NK-92 treated with Interleukin-12 subunit alpha and Interleukin-12 subunit beta, amount 100 ng/mL, for 24 hours (cell line): ENCODE measurements around the gene NCOA4.
"Not testable (repeated sequence)": the region's sequence is repeated elsewhere in the genome, so short reads cannot be mapped to it uniquely, and the experiment has no call there.

ENCODE experiments used
- DNase-seq: peaks from one replicate; lab custom pipeline; 2025; lab: John Stamatoyannopoulos, UW

NCOA4 gene

DNA sequence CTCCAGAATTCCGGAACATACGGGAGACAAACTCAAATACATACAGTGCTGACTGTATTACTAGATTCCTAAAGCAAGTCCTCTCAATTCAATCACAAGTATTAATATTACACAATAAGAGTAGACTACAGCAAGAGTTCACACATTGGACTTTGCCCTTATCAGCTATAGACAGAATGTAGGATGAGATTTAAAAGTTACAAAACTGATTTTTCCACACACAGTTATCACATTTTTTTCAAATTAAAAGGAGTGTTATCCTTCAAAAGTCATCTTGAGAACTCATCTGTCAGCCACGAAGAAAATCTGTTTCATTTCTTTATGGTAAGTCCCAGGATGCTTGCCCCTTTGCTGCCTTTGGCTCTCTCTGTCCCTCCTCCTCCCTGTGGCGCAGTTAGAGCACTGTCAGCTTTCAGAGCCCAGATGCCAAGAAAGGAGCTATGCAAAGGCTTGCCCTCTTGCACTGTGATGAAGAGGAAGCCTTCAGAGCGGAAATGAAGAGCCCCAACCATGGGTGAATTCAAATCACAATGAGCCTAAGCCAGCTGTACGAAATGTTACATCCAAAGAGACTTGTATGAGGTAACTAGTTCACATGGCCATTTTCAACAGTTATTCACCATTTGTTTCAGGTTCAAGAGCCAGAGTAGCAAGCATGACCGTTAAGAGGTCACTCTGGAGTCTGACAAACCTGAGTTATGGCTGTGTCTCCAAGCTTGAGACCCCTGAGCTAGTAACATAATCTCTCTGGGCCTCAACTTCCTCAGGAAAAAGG lies 10.7 kb downstream of the NCOA4 start:
- no peak for DNase-seq

DNA sequence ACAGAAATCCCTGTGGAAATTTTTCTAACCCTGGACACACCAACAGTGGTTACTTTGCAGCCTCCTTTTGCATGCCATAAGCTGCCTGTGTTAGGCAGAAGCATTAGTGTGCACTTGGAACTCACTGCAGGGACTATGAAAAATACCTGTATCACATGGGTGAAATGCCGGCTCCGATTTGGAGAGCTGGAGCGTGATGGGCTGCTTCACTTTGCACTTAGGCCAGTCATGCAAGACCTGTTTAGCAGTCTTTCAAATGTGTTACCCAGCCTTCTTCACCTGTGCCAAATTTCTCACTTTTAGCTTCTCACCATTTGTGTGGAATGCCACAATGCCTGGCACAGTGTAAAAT lies 11.3 kb downstream of the NCOA4 start:
- no peak for DNase-seq

DNA sequence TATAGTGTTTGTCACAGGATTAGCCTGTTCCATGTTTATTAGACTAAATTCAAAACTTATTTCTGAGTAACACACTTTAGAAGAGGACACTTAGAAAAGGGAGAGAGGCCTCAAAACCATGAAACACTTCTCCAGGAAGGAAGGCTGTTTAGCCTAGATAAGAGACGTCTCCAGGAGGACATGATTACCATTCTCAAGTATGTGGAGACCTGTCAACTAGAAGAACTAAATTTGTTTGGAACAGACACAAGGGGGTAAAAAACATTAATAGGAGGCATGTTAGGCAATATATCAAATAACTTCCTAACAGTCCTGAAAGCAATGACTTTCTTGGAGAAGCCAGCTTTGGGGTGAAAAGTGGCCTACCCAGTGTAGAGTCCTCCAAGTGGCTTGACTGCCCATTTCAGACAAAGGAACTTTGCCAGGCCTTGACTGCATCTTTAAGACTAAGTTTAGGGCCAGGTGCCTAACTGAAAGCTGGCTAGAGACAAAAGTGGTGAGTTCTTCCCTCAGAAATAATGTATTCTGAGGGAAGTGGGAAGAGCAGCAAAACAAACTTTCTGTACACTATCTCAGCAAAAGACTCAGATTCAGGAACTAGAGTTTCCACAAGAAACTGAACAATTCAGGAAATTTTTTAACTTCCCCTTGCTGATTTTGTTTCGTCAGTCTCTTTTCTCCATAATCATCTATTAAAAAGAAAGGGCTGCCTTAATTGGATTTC lies 11.8 kb downstream of the NCOA4 start:
- no peak for DNase-seq

DNA sequence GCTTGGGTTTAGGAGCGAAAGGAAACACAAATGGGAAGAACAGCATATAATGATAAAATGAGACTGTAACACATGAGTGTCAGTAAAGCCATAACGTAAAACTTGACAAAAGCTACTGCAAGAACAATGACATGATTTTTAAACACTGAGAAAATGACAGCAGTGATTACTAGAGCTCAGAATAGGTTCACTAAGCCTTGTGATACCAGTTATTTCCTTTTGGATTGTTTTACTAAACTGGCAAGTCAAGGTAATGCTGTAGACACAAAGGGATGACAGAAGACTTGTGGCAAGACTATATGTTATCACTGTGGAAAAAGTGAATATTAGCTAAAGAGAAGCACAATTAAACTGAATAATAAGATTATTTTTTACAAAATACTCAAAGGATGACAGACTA lies 12.7 kb downstream of the NCOA4 start:
- no peak for DNase-seq

DNA sequence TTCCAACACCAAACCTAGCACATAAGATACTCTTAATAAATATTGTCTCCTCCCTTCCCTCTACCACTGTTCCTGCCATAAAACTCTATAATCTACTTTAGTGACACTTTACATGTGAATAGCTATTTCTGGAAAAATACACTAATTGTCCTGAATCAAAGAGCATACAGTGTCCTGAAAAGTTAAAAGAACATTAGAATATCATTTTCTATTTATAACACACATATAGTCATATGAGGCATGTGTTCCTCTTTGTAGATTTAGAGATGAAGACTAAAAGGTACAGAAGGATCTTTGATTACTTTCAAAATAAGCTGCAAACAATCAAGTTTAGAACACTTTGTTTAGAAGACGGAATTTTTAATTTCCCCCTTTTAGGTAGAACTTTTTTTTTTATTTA lies 13.6 kb downstream of the NCOA4 start:
- DNase-seq: no peak

DNA sequence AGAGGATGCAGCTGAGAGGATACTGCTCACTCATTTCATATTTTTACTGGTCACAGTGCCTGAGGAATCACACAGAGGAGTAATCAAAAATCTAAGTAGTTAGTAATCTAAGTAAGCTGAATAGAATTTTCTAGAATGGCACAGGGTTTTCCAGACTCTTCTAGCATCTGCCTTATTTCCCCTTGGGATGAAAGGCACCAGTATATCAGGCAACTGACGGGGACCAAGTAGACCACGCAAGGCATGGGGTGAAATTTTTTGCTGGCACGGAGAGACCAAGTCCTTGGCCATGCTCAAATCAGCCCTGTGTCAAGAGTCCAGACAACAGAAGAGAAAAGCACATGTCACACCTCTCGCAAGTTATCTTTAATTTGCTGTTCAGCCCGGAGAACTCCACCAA lies 14.2 kb downstream of the NCOA4 start:
- DNase-seq: no peak

DNA sequence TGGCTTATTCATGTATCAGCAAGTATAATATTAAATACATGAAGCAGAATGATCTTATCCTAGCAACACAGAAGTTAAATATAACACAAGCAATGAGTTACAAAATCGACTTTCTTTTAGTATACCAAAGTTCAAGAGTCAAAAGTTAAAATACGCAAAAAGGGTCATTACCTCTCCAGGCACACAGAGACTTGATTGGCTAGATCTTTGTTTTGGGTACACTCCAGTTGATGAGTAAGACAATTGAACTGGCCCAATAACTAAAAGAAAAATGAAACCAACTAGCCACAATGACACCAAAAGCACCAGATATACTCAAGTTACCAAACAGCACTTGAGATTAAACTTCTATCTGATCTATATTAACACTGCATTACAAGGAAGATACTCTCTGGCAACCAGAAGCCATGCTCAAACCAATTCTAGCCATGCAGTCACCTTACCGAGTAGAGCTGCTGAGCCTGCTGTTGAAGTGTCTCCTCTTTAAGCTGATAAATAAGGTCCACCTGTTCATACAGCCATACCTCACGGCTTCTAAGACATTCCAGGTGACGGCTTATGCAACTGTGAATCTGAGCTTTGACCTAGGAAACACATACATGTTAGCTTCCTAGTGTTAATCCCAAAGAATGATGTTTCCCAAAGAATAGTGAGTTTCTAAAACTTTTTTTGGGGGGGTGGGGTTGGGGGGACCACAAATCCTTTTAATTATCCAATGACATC lies 15.6 kb downstream of the NCOA4 start:
- DNase-seq: no peak

DNA sequence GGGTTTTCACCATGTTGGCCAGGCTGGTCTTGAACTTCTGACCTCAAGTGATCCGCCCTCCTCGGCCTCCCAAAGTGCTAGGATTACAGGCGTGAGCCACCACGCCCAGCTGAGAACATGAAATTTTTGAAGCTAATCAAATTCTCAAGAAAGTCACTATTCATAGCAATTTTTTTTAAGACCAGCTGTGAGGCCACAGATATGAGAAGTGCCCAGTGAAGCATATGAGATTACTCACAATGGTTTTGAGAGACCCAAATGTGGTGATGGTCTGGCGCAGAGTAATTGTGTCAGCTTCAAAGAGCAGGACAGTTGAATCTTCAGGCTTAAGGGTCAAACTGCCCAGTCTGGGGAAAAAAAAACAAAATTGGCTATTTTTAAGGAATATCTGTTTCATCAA lies 16.2 kb downstream of the NCOA4 start:
- no peak for DNase-seq

DNA sequence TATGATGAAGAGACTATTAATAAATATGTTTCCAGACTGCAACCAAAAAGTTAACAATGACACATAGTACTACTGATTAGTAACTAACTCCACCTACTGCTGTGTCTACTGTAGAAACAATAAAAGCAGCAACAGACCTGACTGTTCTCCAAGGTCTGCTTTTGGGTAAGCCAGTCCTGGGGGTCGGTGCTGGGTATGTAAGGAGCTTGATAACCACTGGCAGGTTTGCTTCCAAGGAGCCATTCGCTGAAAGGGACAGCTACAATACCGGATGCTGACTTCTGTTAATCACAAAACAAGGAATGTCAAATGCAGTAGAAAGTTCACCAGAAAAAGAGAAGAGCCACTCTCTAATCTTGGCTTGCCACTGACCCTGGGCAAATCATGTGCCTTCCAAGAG lies 17.7 kb downstream of the NCOA4 start:
- DNase-seq: no peak

DNA sequence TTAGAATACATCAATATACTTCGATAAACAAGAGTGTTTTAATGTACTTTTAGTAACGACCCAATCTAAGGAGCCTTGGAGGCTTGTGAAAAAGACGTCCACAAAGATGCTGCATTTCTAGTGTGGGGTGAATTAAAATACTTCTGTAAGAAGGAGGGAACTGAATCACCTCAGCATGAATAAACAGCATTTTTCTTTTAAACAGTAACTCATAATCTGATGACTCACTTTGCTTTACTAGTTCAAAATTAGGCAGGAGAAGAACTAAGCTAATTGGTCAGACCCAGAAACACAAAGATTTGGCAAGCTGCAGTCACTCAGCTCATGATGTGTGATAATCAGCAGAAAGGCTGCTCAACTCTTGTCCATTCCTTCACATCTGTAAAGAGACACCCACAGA lies 24.2 kb downstream of the NCOA4 start:
- DNase-seq: no peak

DNA sequence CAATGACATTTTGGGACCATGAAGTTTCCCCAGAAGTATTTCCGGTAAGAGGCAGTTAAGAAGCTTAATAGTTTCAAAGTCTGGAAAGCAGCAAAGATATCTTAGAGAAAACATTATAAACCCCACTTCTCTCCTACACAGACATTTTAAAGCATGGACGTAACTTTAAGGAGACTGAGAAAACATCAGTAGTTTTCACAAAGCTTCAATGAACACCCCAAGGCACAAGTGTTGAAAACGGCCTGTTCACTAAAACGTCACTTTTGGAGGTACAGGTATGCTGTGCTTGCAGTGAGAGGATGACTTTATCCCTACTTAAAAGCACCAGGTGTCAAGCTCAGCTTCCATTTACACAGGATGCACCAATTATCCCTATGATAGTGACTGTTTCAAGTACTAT lies 25.0 kb downstream of the NCOA4 start:
- no peak for DNase-seq

DNA sequence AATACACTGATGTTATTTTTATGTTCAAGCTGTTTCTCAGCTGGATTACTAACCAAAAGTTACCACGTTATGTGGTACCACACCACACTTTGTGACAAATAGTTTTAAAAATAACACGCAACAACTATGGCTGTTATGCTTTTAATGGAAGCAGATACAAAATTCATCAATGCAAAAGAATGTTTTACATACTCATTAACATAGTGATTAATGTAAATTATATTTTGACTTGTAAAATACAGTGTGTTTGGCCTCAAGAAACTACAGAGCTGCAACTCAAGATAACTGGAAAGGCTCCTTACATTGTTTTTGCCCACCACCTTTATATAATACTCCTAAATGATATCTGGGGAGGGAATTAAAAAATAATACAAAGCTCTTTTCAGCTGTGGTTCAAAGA lies 25.5 kb downstream of the NCOA4 start:
- DNase-seq: no peak

DNA sequence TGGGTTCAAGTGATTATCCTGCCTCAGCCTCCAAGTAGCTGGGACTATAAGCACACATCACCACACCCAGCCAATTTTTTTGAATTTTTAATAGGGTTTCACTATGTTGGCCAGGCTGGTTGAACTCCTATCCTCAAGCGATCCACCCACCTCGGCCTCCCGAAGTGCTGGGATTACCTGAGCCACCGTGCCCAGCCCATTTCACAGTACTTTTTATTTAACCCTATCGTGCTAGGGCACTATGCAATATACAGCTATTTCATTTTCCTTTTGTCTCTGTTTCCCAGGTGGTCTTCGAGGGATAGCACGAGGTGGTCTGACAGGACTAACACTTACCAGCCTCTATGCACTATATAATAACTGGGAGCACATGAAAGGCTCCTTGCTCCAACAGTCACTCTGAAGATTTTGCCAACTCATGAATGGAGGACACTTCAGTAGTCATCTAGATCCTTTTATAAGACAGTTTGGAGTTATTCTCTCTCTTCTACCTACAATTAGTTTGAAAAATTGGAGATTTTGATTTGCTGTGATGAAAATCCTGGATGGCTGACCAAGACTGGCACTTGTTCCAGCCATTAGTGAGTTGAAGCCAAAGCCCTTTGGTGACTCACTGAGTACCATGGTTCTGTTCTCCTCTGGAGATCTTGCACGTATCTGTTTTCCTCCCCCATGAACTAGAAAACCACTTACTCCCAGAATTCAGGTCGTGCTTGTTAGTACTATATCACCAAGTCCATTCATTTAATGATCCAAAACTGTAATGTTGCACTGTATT lies 27.3 kb downstream of the NCOA4 start:
- DNase-seq: no peak

DNA sequence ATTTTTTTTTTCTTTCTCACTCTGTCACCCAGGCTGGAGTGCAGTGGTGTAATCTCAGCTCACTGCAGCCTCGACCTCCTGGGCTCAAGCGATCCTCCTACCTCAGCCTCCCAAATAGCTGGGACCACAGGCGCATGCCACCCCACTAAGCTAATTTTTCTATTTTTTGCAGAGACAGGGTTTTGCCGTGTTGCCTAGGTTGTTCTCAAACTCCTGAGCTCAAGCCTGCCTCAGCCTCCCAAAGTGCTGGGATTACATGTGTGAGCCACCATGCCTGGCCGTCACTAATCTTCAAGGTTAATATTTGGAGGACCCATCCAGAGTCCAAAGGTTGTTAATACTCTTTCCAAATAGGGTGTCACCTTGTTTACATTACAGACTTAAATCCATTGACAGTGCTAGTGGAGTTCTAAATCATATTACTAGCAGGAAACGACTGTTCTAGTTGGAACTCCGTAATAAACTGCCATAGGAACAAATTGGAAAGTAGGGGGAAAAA lies 28.2 kb downstream of the NCOA4 start:
- not testable (repeated sequence) for DNase-seq

DNA sequence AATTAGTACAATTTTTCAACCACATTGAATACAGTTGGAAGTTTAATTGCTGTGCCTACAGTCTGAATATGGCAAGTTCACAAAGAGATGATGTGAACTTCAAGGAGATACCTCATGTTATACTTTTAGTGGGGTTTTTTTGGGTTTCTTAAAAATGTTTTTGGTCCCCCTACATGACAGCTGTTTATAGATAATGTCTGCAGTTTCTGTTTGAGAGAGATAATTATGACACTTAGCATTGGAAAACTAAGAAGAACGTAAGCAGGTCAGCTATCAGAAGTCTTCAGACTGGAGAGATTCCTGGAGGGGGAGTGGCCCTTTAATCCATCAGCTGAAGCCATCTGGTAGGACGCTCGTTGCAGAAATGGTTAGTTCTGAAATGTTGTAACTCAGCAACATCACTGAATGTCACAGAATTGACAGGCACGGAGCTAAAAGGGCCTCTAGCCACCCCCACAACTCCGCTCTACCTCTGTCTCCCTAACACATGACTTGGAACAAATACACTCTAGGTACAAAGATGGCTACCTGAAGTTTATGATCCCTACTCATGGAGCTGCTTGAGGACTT lies 29.2 kb downstream of the NCOA4 start:
- no peak for DNase-seq

DNA sequence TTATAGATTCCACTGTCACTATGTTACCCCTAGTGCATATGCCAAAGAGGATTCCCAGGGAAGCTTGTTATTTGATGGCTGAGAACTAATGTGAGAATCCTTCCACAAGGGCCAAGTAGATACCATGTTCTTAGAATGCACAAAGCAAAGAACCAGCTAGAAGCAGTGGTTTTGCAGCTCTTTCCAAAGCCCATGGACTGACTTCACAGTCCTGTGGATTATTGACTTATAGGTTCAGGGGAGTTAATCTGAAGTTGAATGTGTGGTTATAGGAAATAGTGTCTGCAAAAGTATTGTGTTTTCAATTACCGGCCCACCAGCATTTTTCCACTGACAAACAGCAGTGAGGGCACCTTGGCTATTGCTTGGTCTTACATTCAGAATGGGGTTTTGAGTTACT lies 29.9 kb downstream of the NCOA4 start:
- no peak for DNase-seq

DNA sequence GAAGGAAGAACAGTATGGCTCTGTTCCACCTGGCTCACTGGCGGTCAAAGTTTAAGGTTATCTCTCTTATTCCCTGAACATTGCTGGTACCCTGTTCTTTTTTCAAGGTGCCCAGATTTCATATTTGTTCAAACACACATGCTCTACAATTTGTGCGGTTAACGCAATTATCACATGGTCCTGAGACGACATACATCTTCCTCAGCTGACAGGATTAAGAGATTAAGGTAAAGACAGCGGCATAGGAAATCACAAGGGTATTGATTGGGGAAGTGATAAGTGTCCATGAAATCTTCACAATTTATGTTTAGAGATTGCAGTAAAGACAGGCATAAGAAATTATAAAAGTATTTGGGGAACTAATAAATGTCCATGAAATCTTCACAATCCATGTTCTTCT lies 30.5 kb downstream of the NCOA4 start:
- not testable (repeated sequence) for DNase-seq

DNA sequence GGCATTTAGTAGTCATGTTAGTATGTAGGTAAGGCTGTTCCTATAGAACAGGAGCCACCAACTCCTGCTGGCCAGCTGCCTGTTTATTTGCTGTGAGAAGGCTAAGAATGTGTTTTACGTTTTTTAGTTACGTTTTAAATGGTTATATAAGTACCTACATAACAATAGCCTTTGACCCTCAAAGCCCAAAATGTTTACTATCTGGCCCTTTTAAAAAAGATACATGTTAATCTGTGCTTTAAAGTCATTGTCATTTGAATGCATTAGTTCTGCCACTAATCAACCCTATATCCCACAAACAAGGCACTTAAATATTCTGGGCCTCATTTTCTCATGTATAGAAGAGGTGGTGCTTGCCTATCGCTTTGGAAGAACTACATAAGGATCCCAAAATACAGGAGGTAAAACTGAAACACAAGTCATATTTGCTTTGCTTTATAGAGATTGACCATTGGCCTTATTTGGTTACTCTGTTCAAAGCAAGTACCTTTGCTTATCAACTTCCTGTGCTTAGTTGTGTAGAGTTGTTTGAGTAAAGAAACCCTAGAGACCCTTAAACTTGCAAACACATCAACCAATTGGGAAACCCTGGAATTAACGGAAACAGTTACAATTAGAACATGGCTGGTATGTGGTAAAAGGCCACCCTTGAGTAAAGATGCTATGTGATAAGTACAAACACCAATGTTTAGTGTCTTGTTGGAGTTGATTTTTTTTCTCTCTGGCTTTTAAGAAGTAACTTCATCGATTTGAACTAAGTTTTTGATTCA lies 32.2 kb downstream of the NCOA4 start:
- DNase-seq: no peak

DNA sequence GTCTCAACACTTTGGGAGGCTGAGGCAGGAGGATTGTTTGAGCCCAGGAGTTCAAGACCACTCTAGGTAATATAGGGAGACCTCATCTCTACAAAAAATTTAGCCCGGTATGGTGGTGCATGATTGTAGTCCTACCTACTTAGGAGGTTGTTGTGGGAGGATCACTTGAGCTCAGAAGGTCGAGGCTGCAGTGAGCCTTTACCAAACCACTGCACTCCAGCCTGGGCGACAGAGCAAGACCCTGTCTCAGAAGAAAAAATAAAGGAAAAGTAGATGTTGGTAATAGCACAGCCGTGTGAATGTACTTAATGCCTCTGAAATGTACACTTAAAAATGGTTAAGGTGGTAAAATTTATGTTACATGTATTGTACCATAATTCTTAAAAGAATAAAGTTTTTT lies 32.9 kb downstream of the NCOA4 start:
- DNase-seq: no peak

DNA sequence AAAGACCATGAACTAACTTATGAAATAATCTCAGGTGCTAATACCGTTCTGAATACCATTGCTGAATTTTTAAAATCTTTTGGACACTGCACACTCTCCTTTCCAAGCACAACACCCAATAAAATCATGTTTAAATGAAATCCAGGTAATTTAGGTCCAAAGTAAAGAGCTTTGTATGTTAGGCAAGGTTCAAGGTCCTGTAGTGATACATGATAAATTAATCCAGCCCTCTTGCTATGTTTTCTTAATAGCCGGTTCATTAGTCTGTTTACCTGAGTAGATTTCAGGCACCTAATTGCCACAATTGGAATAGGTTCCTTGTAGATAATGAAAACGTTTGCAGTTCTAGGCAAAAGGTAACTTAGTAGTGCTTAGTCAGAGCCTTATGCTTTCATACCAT lies 44.8 kb downstream of the NCOA4 start:
- DNase-seq: not testable (repeated sequence)

DNA sequence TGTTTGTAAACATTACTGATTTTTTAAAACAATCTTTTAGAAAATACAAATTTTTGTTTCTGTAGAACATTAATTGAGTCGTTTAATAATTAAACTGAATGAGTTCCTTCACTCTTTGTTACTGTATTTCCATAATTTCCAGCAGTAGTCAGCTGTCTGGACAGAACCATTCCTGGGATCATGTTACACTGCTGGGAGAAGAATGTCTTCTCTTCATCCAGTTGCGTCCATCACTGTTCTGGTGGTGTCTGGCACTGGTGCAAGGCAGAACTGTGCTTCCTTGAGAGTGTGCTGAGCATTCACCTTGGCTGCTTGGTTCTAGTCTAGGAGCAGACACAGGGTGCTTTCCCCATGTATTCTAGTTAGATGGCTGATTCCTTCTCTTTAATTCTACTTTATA lies 46.0 kb downstream of the NCOA4 start:
- not testable (repeated sequence) for DNase-seq
